Hematopoietic multipotent progenitor cell treated with erythropoietin and hydrocortisone succinate and interleukin-3 and kit ligand, for 4 days (in vitro differentiated cells): Measurements from ENCODE around the gene COL9A3.

Experiments used
- DNase-seq: peaks from one replicate; pipeline ENCODE4 v3.0.0-alpha.2; 2015

Gene COL9A3

GRCh38 chr20:62779417-62779685 is 37.5 kb upstream of the COL9A3 start:
- no peak for DNase-seq

GRCh38 chr20:62780204-62780603 is 36.6 kb upstream of the COL9A3 start:
- DNase-seq: no peak

GRCh38 chr20:62780696-62781095 is 36.2 kb upstream of the COL9A3 start:
- no peak for DNase-seq

DNA sequence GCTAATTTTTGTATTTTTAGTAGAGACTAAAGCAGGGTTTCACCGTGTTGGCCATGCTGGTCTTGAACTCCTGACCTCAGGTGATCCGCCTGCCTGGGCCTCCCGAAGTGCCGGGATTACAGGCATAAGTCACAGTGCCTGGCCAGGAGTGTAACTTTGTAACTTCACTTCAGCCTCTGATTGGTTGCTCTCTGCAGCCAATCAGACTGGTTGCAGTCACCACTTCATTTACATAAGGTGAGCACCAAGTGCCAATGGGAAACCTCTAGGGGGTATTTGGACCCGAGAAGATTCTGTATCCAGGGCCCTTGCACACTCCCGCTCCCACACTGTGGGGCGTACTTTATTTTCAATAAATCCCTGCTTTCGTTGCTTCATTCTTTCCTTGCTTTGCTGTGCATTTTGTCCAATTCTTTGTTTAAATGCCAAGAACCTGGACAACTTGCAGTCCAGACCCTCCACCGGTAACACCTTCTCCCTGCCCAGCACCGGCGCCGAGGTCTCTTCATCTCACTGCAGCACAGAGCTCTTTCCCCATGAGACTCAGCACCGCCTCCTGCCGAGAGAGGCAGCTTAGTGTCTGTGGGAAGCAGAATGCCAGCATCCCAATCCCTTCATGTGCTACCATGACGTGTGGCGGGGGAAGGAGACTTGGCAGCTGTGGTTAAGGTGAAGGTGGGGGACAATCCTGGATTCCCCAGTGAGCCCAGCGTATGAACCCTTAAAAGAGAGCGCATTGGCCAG is 34.5 kb upstream of the COL9A3 start:
- DNase-seq: no peak

GRCh38 chr20:62782893-62783278 is 34.0 kb upstream of the COL9A3 start:
- DNase-seq: peak; percentile 37

GRCh38 chr20:62784497-62784896 is 32.4 kb upstream of the COL9A3 start:
- DNase-seq: no peak

GRCh38 chr20:62785393-62785792 is 31.5 kb upstream of the COL9A3 start:
- no peak for DNase-seq

- DNase-seq: no peak
Observed at GRCh38 chr20:62786157-62786556, 30.7 kb upstream of the COL9A3 start.

- DNase-seq: no peak
Observed at GRCh38 chr20:62787321-62787720, 29.5 kb upstream of the COL9A3 start.

- DNase-seq: no peak
Observed at GRCh38 chr20:62787866-62788265, 29.0 kb upstream of the COL9A3 start.

DNA sequence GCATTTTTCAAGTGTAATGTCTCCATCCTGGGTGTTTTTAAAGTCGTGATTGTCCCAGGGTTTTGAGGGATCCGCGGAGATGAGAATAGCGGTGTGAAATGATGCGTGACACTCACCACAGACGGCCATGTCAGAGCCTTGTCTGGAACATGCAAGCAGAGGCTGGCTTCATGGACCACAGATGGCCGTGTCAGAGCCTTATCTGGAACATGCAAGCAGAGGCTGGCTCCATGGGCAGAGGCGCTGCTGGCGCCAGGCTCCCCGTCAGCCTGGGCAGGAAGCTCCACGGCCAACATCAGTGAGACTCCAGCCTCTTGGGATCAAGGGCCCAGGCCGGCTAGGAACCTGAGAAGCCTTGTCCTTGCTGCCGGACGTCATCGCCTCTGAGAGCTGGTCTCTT is 28.2 kb upstream of the COL9A3 start:
- peak; percentile 83 for DNase-seq

DNA sequence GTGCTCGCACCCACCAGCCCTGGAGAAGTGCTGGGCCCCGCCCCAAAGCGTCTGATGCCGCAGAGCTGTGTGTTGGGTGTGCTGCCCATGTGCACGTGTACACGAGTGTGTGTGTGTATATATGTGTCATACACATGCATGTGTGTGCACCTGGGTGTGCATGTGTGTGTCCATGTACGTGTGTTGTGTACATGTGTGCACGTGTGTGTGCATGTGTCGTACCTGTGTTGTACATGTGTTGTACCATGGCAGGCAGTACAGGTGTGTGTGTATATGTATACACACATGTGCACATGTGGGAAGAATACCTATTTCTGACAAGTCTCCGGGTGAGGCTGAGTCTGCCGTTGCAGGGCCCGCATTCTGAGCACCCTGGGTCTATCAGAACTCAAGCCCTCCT is 26.8 kb upstream of the COL9A3 start:
- DNase-seq: no peak

GRCh38 chr20:62791301-62792181 is 25.3 kb upstream of the COL9A3 start:
- DNase-seq: peak; percentile 95

GRCh38 chr20:62792182-62792939 is 24.5 kb upstream of the COL9A3 start:
- no peak for DNase-seq

DNA sequence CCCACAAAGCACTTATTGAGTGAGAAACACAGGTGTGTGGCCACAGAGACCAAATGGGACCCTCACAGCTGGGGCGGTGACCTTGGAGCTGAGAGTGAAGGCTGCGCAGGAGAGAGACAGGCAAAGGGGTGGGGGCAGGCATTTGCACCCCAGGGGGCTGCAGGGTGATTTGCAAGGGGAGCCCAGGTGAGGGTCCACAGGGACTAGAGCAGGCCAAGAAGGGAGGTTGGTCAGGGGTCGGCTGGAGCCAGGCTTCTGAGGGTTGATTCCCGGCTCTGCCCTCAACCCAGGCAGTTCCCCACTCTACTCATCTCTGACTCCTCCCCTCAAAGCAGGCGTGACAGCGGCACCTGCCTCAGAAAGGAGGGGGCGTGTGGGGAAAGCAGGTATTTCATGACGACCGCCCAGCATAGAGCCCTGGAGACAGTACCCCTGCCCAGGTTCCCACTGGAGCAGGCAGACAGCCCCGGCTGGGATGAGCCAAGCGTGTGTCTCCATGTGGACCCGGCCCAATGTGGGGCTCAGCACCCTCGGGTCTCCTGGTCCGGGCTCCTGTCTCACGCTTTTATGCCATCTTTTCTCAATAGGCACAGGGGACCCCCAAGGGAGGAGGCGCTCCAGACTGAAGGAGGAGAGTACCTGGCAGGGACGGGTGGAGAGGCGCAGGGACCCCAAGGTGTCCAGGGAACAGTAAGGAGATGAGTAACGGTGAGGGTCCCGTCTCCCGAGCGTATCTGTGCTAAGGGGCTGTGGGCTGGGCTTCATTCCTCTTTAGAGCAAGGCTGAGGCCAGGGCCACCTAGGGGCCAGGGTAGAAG is 23.7 kb upstream of the COL9A3 start:
- DNase-seq: no peak

- DNase-seq: no peak
Observed at GRCh38 chr20:62793757-62794006, 23.2 kb upstream of the COL9A3 start.

DNA sequence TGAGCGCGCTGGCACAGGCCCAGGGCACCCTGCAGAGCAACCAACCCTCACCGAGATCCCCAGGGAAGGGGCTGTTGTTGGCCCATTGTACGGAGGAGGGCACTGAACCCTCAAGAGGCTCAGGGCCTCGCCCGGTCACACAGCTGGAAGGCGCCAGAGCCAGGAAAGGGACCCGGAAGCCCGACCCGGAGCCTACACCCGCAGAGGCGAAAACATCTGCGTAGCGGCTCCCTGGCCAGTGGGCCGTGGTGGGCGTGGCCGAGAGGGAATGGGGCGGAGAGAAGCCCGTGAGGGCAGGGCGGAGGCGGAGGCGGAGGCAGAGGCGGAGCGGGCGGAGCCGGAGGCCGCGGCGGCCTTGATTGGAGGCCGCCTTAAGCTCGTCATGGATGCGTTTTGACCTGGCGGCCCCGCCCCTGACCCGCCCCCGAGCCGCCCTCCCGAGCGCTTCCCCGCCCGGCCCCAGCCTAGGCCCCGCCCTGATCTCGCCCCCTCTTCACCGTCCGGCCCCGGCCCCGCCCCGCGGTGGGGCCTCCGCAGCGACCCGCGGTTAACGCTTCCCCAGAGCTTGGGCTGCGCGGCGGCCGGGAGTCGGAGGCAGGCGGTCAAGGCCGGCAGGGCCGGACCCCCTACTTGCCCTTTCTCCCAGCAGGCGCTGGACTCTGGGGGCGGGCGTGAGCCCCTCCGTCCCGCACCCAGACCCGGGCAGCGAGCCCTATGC is 22.7 kb upstream of the COL9A3 start:
- peak; percentile 98 for DNase-seq

DNA sequence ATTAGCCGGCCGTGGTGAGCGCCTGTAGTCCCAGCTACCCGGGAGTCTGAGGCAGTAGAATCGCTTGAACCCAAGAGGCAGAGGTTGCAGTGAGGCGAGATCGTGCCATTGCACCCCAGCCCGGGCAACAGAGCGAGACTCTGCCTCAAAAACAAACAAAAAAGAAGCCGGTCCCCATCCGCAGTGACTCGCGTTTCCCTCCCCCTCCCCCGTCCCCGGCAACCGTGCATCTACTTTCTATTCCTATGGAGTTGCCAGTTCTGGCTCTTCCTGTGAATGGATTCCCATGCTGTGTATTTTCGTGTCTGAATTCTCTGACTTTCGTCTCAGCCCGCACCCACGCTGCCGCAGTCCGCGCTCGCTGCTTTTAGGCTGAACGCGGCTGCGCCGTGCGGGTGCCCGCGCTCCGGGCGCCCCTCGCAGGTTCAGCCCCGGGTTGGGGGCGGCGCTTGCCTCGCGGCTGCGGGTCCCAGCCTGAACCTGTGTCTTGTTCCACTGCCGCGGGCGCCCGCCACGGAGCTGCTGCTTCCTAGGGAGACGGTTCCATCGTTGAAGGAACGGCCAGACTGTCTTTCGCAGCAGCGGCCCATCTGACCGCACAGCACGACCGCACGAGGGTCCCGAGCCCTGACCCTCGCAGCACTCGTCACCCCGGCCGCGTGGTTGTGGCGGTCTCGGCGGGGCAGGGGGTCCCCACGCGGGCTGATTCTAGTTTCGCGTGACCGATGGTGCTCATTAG is 21.7 kb upstream of the COL9A3 start:
- peak; percentile 81 for DNase-seq

GRCh38 chr20:62796699-62797491 is 20.0 kb upstream of the COL9A3 start:
- DNase-seq: no peak

DNA sequence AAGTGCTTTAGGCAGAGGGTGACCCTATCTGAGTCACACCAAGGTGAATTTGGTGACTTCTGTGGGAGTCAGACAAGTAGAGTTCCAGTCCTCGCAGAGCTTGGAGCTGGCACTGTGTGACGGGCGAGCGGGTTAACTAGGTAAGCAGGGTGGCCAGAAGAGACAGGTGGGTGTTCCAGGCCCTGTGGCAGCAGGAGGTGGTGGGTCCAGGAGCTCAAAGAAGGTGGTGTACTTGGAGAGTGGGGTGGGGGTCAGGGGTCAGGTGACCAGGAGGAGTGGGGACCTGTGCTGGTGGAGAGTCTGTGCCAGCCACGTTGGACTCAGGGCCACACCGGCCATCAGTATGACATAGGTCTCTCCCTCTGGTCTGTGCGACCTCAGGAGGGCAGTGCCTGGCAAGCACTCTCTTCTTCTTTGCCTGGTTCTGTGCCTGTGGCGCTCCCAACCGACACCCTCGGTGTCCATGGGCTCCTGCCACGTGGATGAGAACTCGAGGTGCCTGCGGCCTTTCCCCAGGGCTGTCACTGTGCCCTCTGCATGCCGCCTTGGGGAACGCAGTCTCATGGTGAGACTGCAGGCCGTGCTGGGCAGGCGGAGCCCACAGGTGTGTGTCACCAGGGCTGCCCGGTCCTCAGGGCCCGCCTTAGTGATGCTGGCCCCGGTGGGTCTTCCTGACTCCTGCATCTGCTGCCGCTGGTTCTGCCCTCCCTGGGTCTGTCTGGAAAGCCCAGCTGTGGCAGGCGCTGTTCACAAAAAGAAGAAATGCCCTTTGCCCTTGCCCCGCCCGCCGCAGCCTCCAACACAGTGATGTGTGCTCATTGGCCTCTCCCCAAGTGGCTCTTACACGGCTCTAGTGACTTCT is 18.9 kb upstream of the COL9A3 start:
- no peak for DNase-seq
